Measurements from ENCODE around the gene AGA.
A peak's percentile ranks its signal among the peaks of the same experiment; 100 is the strongest.

Gene AGA

GRCh38 chr4:177441803-177442622 is at the start of gene AGA:
Gene AGA (minus strand): TSS chr4:177442437. CDS start chr4:177442375, 62 bp downstream.
- DNase-seq = peak; percentile 95

GRCh38 chr4:177492022-177492421 is 49.8 kb upstream of the AGA start:
- DNase-seq = no peak

- no peak for DNase-seq
Observed at GRCh38 chr4:177490769-177491168, 48.5 kb upstream of the AGA start.

- DNase-seq = no peak
Observed at GRCh38 chr4:177489471-177490246, 47.4 kb upstream of the AGA start.

GRCh38 chr4:177487977-177488376 is 45.7 kb upstream of the AGA start:
- DNase-seq = no peak

- no peak for DNase-seq
Observed at GRCh38 chr4:177485528-177485927, 43.3 kb upstream of the AGA start.

GRCh38 chr4:177484613-177485021 is 42.4 kb upstream of the AGA start:
- DNase-seq = no peak

GRCh38 chr4:177483760-177484159 is 41.5 kb upstream of the AGA start:
- DNase-seq = no peak

GRCh38 chr4:177483271-177483670 is 41.0 kb upstream of the AGA start:
- DNase-seq = no peak

- no peak for DNase-seq
Observed at GRCh38 chr4:177482367-177482766, 40.1 kb upstream of the AGA start.

- DNase-seq = no peak
Observed at GRCh38 chr4:177480795-177481194, 38.6 kb upstream of the AGA start.

- DNase-seq = no peak
Observed at GRCh38 chr4:177479063-177479462, 36.8 kb upstream of the AGA start.

GRCh38 chr4:177478496-177478895 is 36.3 kb upstream of the AGA start:
- no peak for DNase-seq

GRCh38 chr4:177473991-177474390 is 31.8 kb upstream of the AGA start:
- DNase-seq = no peak

- no peak for DNase-seq
Observed at GRCh38 chr4:177464026-177464425, 21.8 kb upstream of the AGA start.

GRCh38 chr4:177461606-177462005 is 19.4 kb upstream of the AGA start:
- no peak for DNase-seq

GRCh38 chr4:177460460-177460859 is 18.2 kb upstream of the AGA start:
- no peak for DNase-seq

- DNase-seq = peak; percentile 32
Observed at GRCh38 chr4:177455561-177455970, 13.3 kb upstream of the AGA start.

GRCh38 chr4:177453116-177453515 is 10.9 kb upstream of the AGA start:
- DNase-seq = no peak

- no peak for DNase-seq
Observed at GRCh38 chr4:177451108-177451500, 8.9 kb upstream of the AGA start.

- no peak for DNase-seq
Observed at GRCh38 chr4:177450426-177451107, 8.3 kb upstream of the AGA start.

- DNase-seq = no peak
Observed at GRCh38 chr4:177448850-177449249, 6.6 kb upstream of the AGA start.

- DNase-seq = no peak
Observed at GRCh38 chr4:177447417-177448004, 5.3 kb upstream of the AGA start.
